HEK293 (cell line): ENCODE measurements around the gene ASMTL.

Experiments
- CTCF ChIA-PET: fragments of 350-600 bp; formaldehyde crosslinking; extraction: SDS; loops from one replicate; lab custom pipeline; 2021; ENCODE audit warnings: antibody characterized with exemption; lab: Yijun Ruan, JAX
- POLR2A ChIA-PET: fragments of 300-600 bp; formaldehyde crosslinking; extraction: SDS; loops from one replicate; lab custom pipeline; 2020; ENCODE audit warnings: antibody characterized with exemption, inconsistent platforms; lab: Yijun Ruan, JAX
- H3K27ac ChIP-seq: fragments of 200-500 bp; sonication (Bioruptor generic); 2 replicates; pipeline ENCODE4 v1.5.1; 2014; ENCODE audit warnings: low read depth, low read length, control low read depth, inconsistent platforms; ENCODE audit errors: extremely low read depth
- H3K36me3 ChIP-seq, 2 experiments: fragments of 200-500 bp in 1 of 2; sonication (Bioruptor generic) in 1 of 2; 1 replicate in 1 of 2; 2 replicates in 1 of 2; pipeline ENCODE4 v1.5.1; 2014 to 2017; ENCODE audit warnings: inconsistent platforms in 2 of 2, low read length in 2 of 2; ENCODE audit not compliant: control insufficient read depth in 2 of 2, insufficient read depth in 1 of 2
- H3K4me1 ChIP-seq: fragments of 200-500 bp; sonication (Bioruptor generic); 2 replicates; pipeline ENCODE4 v1.5.1; 2014; ENCODE audit warnings: mild to moderate bottlenecking, low read length, inconsistent platforms; ENCODE audit not compliant: control insufficient read depth, insufficient read depth
- H3K4me3 ChIP-seq: 2 replicates; pipeline ENCODE4 v1.5.1; 2011; ENCODE audit warnings: low read depth, mild to moderate bottlenecking, control low read depth, low read length, moderate library complexity
- H3K9me3 ChIP-seq: fragments of 200-500 bp; sonication (Bioruptor generic); 2 replicates; pipeline ENCODE4 v1.5.1; 2014; ENCODE audit warnings: low read depth, low read length, inconsistent platforms; ENCODE audit not compliant: control insufficient read depth, insufficient read depth
- OVOL3 ChIP-seq: fragments of 450-650 bp; formaldehyde crosslinking; IDR thresholded peaks from 2 replicates; pipeline ENCODE4 v1.5.1; 2016; ENCODE audit warnings: missing biosample characterization, missing genetic modification characterization
- SCRT2 ChIP-seq: fragments of 450-650 bp; formaldehyde crosslinking; IDR thresholded peaks from 2 replicates; pipeline ENCODE4 v1.5.1; 2016; ENCODE audit warnings: missing biosample characterization, missing genetic modification characterization
- TRIM28 ChIP-seq: IDR thresholded peaks from 2 replicates; pipeline ENCODE4 v1.6.1; 2011; ENCODE audit warnings: low read length, control low read depth, borderline replicate concordance
- ZIC2 ChIP-seq: fragments of 450-650 bp; formaldehyde crosslinking; IDR thresholded peaks from 2 replicates; pipeline ENCODE4 v1.5.1; 2016; ENCODE audit warnings: missing biosample characterization, missing genetic modification characterization
- ZNF23 ChIP-seq: fragments of 450-650 bp; formaldehyde crosslinking; IDR thresholded peaks from 2 replicates; pipeline ENCODE4 v1.5.1; 2016; ENCODE audit warnings: missing biosample characterization, missing genetic modification characterization, borderline replicate concordance
- ZNF311 ChIP-seq: fragments of 450-650 bp; formaldehyde crosslinking; IDR thresholded peaks from 2 replicates; pipeline ENCODE4 v1.5.1; 2017; ENCODE audit warnings: missing biosample characterization, missing genetic modification characterization, borderline replicate concordance
- ZNF354C ChIP-seq: fragments of 450-650 bp; formaldehyde crosslinking; IDR thresholded peaks from 2 replicates; pipeline ENCODE4 v1.5.1; 2016; ENCODE audit warnings: missing biosample characterization, missing genetic modification characterization, low read depth, borderline replicate concordance
- ZNF596 ChIP-seq: fragments of 450-650 bp; IDR thresholded peaks from 2 replicates; pipeline ENCODE4 v1.5.0; 2018; ENCODE audit warnings: missing biosample characterization, mild to moderate bottlenecking, missing genetic modification characterization, moderate library complexity
- ZNF600 ChIP-seq: fragments of 450-650 bp; formaldehyde crosslinking; IDR thresholded peaks from 2 replicates; pipeline ENCODE4 v1.5.1; 2016; ENCODE audit warnings: missing biosample characterization, missing genetic modification characterization
- ZNF623 ChIP-seq: fragments of 450-650 bp; formaldehyde crosslinking; IDR thresholded peaks from 2 replicates; pipeline ENCODE4 v1.5.1; 2016; ENCODE audit warnings: missing biosample characterization, missing genetic modification characterization
- ZNF701 ChIP-seq: fragments of 450-650 bp; formaldehyde crosslinking; IDR thresholded peaks from 2 replicates; pipeline ENCODE4 v1.5.1; 2016; ENCODE audit warnings: missing biosample characterization, missing genetic modification characterization
- ZXDB ChIP-seq: fragments of 450-650 bp; formaldehyde crosslinking; IDR thresholded peaks from 2 replicates; pipeline ENCODE4 v1.5.1; 2016; ENCODE audit warnings: missing biosample characterization, missing genetic modification characterization
- TF ChIP-seq, protein P1 (sequence below): fragments of 450-650 bp; formaldehyde crosslinking; IDR thresholded peaks from 2 replicates; pipeline ENCODE4 v1.5.1; 2016; ENCODE audit warnings: missing biosample characterization, missing genetic modification characterization
- TF ChIP-seq, protein P2 (sequence below): fragments of 450-650 bp; formaldehyde crosslinking; IDR thresholded peaks from 2 replicates; pipeline ENCODE4 v1.5.1; 2017; ENCODE audit warnings: missing biosample characterization, mild to moderate bottlenecking, missing genetic modification characterization, moderate library complexity
- TF ChIP-seq, protein P3 (sequence below): fragments of 450-650 bp; IDR thresholded peaks from 2 replicates; pipeline ENCODE4 v1.5.1; 2018; ENCODE audit warnings: missing biosample characterization, missing genetic modification characterization
- TF ChIP-seq, protein P4 (sequence below): fragments of 450-650 bp; formaldehyde crosslinking; IDR thresholded peaks from 2 replicates; pipeline ENCODE4 v1.5.1; 2016; ENCODE audit warnings: missing biosample characterization, missing genetic modification characterization

The ASMTL gene

DNA sequence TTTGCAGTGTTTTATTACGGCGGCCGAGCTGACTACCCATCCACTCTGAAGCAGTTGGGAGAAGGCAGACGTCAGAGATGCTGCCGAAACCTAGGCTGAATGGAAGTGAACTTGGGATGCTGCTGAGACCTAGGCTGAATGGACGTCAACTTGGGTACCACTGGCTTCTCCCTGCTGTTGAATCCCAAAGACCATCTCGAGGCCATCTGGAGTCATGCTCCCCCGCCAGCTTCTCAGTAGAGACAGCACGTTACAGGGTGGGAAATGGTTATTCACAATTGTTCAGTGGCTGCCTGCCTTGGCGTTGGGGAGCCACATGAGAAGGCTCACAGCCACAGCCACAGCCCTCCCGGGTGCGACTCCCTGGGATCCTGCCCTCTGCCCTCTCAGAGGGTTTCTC is 43.4 kb upstream of the ASMTL start (continued):
- TF ChIP-seq, protein P1, sequence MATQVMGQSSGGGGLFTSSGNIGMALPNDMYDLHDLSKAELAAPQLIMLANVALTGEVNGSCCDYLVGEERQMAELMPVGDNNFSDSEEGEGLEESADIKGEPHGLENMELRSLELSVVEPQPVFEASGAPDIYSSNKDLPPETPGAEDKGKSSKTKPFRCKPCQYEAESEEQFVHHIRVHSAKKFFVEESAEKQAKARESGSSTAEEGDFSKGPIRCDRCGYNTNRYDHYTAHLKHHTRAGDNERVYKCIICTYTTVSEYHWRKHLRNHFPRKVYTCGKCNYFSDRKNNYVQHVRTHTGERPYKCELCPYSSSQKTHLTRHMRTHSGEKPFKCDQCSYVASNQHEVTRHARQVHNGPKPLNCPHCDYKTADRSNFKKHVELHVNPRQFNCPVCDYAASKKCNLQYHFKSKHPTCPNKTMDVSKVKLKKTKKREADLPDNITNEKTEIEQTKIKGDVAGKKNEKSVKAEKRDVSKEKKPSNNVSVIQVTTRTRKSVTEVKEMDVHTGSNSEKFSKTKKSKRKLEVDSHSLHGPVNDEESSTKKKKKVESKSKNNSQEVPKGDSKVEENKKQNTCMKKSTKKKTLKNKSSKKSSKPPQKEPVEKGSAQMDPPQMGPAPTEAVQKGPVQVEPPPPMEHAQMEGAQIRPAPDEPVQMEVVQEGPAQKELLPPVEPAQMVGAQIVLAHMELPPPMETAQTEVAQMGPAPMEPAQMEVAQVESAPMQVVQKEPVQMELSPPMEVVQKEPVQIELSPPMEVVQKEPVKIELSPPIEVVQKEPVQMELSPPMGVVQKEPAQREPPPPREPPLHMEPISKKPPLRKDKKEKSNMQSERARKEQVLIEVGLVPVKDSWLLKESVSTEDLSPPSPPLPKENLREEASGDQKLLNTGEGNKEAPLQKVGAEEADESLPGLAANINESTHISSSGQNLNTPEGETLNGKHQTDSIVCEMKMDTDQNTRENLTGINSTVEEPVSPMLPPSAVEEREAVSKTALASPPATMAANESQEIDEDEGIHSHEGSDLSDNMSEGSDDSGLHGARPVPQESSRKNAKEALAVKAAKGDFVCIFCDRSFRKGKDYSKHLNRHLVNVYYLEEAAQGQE (tag by site-specific recombination), result no peak
- TF ChIP-seq, protein P2, sequence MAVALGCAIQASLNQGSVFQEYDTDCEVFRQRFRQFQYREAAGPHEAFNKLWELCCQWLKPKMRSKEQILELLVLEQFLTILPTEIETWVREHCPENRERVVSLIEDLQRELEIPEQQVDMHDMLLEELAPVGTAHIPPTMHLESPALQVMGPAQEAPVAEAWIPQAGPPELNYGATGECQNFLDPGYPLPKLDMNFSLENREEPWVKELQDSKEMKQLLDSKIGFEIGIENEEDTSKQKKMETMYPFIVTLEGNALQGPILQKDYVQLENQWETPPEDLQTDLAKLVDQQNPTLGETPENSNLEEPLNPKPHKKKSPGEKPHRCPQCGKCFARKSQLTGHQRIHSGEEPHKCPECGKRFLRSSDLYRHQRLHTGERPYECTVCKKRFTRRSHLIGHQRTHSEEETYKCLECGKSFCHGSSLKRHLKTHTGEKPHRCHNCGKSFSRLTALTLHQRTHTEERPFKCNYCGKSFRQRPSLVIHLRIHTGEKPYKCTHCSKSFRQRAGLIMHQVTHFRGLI (tag by site-specific recombination), result no peak
- TF ChIP-seq TRIM28, result no peak
- TF ChIP-seq OVOL3 (tag by site-specific recombination), result no peak
- TF ChIP-seq ZNF623, result no peak
- TF ChIP-seq ZNF23 (tag by site-specific recombination), result no peak
- TF ChIP-seq ZNF701 (tag by site-specific recombination), result no peak
- TF ChIP-seq, protein P3, sequence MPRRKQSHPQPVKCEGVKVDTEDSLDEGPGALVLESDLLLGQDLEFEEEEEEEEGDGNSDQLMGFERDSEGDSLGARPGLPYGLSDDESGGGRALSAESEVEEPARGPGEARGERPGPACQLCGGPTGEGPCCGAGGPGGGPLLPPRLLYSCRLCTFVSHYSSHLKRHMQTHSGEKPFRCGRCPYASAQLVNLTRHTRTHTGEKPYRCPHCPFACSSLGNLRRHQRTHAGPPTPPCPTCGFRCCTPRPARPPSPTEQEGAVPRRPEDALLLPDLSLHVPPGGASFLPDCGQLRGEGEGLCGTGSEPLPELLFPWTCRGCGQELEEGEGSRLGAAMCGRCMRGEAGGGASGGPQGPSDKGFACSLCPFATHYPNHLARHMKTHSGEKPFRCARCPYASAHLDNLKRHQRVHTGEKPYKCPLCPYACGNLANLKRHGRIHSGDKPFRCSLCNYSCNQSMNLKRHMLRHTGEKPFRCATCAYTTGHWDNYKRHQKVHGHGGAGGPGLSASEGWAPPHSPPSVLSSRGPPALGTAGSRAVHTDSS (tag by site-specific recombination), result no peak
- no peak for TF ChIP-seq ZNF596 (tag by site-specific recombination)

DNA sequence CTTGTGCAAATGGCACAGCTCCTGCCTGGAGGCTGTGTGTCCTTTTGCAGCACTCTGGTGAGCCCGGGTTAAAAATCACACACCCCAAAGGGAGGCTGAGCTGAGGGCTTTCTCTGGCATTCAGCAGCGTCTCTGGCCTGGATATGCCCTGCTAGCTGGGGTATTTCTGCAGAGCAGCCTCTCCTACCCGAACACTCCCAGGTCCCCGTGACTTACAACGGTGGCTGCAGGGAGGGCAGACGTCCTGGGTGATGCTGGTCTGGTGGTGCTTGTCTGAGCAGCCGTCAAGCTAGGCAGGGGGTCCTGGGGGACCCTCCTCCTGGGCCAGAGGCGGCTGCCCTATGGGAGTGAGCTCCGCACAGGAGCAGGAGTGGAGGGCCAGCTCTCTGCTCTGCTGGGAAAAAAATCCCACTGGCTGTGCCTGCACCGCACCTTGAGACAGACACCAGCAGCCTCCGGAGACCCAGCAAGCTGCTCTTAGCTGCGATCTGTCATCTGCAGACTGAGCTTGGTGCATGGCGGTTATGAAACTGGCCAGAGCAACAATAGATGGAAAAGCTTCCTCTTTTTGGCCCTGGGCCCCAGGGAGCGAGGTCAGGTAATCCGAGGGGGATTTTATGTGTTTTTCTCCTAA is 41.3 kb upstream of the ASMTL start:
- Histone ChIP-seq H3K4me1 (no peaks in the 10 kb centered on the region), H3K9me3 (no peaks in the 10 kb centered on the region), H3K4me3 (no peak overlapping the region), H3K36me3 (no peaks in the 10 kb centered on the region), H3K27ac (no peak overlapping the region)
- ChIA-PET POLR2A (no interaction called here), CTCF (no interaction called here)
- TF ChIP-seq, protein P4, sequence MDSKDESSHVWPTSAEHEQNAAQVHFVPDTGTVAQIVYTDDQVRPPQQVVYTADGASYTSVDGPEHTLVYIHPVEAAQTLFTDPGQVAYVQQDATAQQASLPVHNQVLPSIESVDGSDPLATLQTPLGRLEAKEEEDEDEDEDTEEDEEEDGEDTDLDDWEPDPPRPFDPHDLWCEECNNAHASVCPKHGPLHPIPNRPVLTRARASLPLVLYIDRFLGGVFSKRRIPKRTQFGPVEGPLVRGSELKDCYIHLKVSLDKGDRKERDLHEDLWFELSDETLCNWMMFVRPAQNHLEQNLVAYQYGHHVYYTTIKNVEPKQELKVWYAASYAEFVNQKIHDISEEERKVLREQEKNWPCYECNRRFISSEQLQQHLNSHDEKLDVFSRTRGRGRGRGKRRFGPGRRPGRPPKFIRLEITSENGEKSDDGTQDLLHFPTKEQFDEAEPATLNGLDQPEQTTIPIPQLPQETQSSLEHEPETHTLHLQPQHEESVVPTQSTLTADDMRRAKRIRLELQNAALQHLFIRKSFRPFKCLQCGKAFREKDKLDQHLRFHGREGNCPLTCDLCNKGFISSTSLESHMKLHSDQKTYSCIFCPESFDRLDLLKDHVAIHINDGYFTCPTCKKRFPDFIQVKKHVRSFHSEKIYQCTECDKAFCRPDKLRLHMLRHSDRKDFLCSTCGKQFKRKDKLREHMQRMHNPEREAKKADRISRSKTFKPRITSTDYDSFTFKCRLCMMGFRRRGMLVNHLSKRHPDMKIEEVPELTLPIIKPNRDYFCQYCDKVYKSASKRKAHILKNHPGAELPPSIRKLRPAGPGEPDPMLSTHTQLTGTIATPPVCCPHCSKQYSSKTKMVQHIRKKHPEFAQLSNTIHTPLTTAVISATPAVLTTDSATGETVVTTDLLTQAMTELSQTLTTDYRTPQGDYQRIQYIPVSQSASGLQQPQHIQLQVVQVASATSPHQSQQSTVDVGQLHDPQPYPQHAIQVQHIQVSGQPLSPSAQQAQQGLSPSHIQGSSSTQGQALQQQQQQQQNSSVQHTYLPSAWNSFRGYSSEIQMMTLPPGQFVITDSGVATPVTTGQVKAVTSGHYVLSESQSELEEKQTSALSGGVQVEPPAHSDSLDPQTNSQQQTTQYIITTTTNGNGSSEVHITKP, result no peak
- TF ChIP-seq ZNF600 (tag by site-specific recombination) (no peak), ZXDB (tag by site-specific recombination) (no peak), ZNF354C (tag by site-specific recombination) (no peak), ZIC2 (tag by site-specific recombination) (no peak), SCRT2 (tag by site-specific recombination) (no peak), ZNF311 (tag by site-specific recombination) (no peak)
